Measurements from ENCODE around the gene MGME1.

DNA sequence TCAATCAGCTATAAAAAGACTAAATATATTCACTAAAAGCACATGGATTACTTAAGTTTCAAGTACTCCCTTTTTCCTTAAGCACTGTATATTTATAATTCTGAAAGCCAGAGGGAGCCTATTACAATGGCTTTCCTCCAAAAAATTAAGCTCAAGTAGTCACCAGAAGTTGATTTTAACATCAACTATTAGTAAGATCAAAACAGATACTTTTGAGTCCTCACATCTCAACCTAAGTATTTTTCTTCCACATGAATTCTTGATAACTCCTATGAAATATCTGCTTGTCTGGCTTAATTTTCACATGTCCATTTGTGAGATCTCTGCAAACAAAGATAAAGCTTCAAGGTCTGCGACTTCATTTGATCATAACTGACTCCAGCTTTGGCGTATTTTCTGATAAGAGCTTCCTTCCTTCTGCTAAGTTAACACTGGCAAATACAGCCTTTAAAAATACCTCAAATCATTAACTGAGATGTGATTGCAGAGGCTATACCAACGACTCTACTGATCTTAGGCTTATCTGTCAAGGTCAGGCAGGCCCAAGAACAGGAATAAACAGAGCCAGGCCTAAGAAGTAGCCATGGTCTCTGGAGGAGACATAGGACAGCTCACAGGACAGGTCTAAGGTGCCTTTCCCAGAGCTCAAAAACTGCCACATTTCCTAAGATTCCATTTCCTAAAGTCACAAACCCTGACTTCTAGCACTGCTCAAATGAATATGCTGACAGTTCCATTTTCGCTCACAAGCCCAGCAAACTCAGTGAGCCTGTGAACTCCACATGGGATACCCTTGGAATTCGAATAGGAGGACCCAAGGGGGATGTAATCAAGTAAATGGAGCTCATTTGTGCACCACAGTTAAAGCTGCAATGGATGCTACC is 10.2 kb upstream of the MGME1 start:
- no peak for TF ChIP-seq NFRKB (IDR thresholded peaks at IDR 0.05)
- TF ChIP-seq FOXM1 (IDR thresholded peaks at IDR 0.05; ENCODE audit: borderline replicate concordance): no peak
- no peak for TF ChIP-seq HDGF (IDR thresholded peaks at IDR 0.05; ENCODE audit: borderline replicate concordance)
- TF ChIP-seq PKNOX1 (IDR thresholded peaks at IDR 0.05): no peak
- no peak for TF ChIP-seq TARDBP (IDR thresholded peaks at IDR 0.05)
- TF ChIP-seq SP1 (IDR thresholded peaks at IDR 0.05): no peak
- no peak for TF ChIP-seq LEF1 (IDR thresholded peaks at IDR 0.05; ENCODE audit: borderline replicate concordance)
- TF ChIP-seq FOXA1 (IDR thresholded peaks at IDR 0.05): no peak
- no peak for TF ChIP-seq SUZ12 (IDR thresholded peaks at IDR 0.05)
- no peak for TF ChIP-seq L3MBTL2 (conservative IDR thresholded peaks at IDR 0.05)
- TF ChIP-seq CTBP1 (IDR thresholded peaks at IDR 0.05; ENCODE audit: borderline replicate concordance): no peak
- no peak for TF ChIP-seq ZNF384 (IDR thresholded peaks at IDR 0.05)
- no peak for TF ChIP-seq ELF4 (IDR thresholded peaks at IDR 0.05)
- no peak for TF ChIP-seq FOXK2 (IDR thresholded peaks at IDR 0.05)
